SK-N-MC (cell line): ENCODE data around the gene MRPS24.

Experiments
- EZH2 ChIP-seq: fragments of 200-600 bp; sonication (generic); IDR thresholded peaks from one replicate; pipeline ENCODE4 v1.6.1; 2017; ENCODE audit warnings: antibody characterized with exemption
- FOXP2 ChIP-seq: optimal IDR thresholded peaks from 2 replicates; pipeline ENCODE3; 2011; ENCODE audit warnings: mild to moderate bottlenecking, moderate library complexity; ENCODE audit not compliant: insufficient read depth; ENCODE audit errors: extremely low read length, control extremely low read depth
- POLR2AphosphoS5 ChIP-seq: IDR thresholded peaks from 2 replicates; pipeline ENCODE4 v1.6.1; 2012; ENCODE audit warnings: mild to moderate bottlenecking, low read depth, low read length, borderline replicate concordance

GRCh38 chr7:43865277-43865676 lies 4.0 kb downstream of the MRPS24 start:
- TF ChIP-seq POLR2AphosphoS5 (no peak), EZH2 (no peak), FOXP2 (no peak)
